T-helper 1 cell (primary cell): ENCODE data around the gene SNCA.

Source experiments
- DNase-seq, 5 donors: peaks; one replicate each; pipeline ENCODE4 v3.0.0-alpha.2; 2012 to 2020

SNCA gene

GRCh38 chr4:89813197-89813596, 23.8 kb downstream of the SNCA start:
- no peak for DNase-seq

GRCh38 chr4:89807441-89808140, 29.4 kb downstream of the SNCA start:
- DNase-seq, result no peak

DNA sequence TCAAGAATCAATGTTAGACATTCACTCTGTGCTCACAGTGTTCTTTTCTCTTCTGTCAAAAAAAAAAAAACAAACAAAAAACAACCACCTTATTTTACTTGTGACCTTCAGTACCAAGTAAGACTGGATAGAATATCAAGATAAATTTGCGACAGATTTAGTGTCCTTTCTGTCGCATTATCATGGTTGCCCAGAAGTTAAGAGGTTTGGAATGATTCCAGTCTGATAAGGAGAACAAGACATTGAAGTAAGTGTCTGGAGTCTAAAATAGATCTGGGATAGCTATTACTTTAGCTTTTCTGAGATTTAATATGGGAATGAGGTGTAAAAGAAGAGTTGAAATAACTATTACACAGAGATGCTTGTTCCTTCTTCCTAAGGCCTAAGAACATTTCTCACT, 31.7 kb downstream of the SNCA start:
- no peak for DNase-seq

DNA sequence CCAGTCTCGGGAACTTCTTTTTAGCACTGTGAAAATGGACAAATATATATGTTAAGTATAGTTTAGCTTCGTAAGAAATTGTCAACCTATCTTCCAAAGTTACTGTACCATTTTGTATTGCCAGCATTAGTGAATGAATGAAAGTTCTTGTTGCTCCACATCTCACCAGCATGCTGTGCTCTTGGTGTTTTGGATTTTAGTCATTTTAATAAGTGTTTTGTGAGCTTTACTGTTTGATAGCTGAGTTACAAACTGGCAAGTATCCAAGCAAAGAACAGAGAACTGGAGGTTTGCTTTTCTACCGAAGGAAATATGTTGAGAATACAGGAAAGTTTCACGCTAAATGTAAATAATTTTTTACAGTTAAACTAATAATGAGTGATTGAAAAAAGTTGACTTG, 33.0 kb downstream of the SNCA start:
- DNase-seq, result no peak

DNA sequence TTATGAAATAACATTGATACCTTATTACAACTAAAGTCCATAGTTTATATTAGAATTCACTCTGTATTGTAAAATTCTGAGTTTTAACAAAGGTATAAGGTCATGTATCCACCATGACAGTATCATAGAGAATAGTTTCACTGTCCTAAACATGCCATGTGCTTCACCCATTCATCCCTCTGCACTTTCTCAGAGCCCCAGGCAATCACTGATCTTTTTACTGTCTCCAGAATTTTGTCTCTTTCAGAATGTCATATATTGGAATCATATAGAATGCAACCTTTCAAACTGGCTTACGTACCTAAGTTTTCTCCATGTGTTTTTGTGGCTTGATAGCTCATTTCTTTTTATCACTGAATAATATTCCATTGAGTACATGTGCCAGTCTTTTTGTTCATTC, 33.9 kb downstream of the SNCA start:
- DNase-seq, result no peak

DNA sequence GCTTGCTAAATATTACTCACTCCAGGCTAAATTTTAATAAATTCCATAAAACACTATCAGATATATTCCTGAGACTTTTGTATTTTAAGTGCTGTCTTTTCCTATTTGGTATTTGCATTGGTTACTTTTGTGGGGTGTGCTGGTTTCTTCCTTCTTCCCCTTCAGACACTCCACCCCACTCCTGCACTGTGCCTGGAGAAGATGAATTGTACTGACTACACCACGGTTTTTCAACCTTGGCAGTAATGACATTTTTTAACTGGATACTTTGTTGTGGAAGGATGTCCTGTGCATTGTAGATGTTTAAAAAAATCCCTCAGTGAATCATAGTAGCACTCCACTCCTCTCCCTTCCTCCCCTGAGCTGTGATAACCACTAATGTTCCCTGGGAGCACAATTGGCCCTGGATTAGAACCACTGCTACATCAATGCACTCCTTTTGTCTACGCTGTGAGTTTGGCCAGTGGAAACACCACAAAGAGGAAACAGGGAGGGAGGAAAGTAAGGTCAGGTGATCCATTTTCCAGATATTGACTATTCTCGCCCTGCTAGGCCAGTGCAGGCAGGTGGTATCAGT, 36.3 kb downstream of the SNCA start:
- DNase-seq, result no peak

- no peak for DNase-seq
Measured at GRCh38 chr4:89800012-89800516, 36.9 kb downstream of the SNCA start.

DNA sequence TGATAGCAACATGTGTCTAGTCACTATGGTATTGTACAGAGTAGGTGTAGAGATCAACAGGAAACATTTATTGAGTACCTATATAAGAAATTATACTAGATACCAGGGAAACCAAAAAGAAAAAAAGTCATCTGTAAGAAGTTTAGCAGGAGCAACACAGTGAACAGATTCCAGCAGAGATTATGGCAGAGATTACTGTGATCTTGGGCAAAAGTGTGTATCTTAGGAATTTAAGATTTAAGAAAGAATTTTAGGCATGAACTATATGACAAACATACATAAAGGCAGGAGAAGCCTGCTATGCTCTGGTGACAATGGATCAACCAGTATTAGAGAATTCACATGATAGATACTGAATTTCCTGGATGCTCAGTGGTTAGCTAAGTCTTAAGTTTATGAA, 37.9 kb downstream of the SNCA start:
- DNase-seq, result no peak

DNA sequence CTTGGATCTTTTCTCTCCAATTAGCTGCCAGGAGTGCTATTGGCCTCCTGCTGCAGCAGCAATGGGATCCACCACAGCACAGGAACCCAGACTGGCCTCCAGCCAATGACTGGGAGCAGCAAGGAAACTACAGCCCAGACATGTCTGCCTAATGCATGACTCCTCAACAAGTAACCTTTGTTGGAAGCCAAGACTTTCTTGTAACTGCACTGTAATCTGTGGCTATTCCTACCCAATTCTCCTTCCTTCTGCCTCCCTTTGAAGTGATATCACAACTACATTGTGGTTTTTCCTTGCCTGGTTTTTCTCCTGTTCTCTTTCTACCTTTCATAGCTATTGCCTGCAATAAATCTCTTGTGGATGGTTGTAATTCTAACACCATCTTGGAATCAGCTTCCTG, 39.8 kb downstream of the SNCA start:
- no peak for DNase-seq

- DNase-seq, result no peak
Measured at GRCh38 chr4:89788206-89789072, 48.5 kb downstream of the SNCA start.

DNA sequence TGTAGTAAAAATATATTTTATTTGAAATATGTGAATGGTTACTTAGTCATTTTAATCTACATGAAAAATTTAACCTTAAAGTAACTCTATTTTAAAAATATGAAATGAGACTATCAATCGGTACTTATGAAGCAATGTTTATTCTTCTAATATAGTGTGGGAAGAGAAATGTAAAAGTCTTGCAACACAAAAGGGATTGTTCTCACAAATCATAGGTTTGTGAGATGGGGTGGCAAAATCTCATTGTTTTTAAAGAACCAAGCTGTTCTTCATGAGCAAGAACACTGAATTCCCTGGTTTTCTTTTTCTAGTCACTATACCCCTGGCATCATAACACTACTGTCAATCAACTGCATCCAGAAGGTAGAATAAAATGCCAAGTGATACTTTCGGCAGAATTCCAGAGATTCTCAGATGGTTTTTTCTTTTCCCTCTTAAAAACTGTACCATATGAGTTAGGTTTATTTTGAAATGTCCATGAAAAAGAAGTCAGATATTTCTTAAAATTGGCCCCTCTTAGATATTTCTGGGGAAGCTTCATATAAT, 52.2 kb downstream of the SNCA start:
- no peak for DNase-seq

- no peak for DNase-seq
Measured at GRCh38 chr4:89781321-89781720, 55.6 kb downstream of the SNCA start.

DNA sequence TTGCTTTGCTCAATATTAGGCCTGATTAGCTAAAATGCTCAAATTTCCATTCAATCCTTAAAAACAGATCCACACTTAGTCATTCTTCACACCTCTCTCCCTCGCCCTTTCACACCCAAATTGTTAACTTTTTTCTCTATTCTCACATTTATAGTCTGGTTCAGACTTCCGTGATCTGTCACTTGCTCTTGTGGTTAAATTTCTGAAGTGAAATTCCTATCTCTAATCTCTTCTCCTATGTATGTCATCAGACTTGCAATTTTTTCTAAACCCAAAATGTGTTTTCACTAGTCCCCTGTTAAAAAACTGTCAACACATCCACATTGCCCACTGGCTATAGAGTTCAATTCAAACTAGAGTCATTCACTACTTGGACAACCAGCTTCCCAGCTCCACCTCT, 63.2 kb downstream of the SNCA start:
- no peak for DNase-seq

DNA sequence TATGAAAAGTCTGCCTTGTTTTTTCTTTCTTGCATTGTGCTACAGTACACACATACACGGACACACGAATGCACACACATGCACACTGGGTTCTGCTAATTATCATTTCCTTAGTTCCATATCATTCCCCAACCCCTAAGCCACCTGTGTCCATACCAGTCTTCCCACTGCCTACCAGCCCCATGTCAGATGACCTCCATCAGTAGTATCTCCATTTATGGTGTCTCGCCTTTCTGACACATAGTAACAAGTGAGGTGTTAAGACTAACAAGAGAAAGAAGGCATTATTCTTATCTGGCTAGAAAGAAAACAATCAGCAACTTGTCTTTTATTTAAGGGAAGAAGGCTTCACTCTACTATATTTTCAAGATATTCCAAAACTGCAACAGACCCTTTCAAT, 67.1 kb downstream of the SNCA start:
- DNase-seq, result no peak

DNA sequence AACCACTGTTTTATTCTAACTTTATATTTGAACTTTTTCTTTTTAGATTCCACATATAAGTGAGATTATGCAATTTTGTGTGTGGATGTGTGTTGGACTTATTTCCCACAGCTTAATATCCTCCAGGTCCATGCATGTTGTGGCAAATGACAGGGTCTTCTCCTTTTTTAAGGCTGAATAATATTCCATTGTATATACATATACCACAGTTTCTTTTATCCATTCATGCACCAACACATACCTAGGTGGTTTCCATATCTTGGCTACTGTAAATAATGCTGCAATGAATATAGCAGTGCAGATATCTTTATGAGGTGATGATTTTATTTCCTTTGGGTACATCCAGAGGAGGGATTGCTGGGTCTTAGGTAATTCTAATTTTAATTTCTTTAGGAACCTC, 69.0 kb downstream of the SNCA start:
- DNase-seq, result no peak

GRCh38 chr4:89765966-89766365, 71.0 kb downstream of the SNCA start:
- DNase-seq, result no peak

GRCh38 chr4:89765528-89765927, 71.4 kb downstream of the SNCA start:
- no peak for DNase-seq

GRCh38 chr4:89762311-89762710, 74.7 kb downstream of the SNCA start:
- no peak for DNase-seq

DNA sequence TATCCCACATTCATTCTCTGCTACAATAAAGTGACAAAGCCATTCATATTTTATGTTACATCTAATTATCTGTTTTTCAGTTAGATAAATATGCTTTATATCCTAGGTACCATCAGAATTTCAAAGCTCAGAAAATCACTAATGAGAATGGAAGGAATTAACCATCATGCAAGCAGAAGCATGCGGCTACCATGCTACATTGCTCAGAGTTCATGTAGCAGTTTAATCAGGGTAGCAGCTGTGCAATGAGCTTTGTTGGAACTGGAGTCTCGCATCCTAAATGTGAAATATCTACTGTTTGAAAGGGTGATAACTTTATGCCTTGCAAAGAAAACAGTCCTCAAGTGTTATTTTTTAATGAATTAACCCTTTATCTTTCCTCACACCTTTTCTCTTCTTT, 77.5 kb downstream of the SNCA start:
- DNase-seq, result no peak

DNA sequence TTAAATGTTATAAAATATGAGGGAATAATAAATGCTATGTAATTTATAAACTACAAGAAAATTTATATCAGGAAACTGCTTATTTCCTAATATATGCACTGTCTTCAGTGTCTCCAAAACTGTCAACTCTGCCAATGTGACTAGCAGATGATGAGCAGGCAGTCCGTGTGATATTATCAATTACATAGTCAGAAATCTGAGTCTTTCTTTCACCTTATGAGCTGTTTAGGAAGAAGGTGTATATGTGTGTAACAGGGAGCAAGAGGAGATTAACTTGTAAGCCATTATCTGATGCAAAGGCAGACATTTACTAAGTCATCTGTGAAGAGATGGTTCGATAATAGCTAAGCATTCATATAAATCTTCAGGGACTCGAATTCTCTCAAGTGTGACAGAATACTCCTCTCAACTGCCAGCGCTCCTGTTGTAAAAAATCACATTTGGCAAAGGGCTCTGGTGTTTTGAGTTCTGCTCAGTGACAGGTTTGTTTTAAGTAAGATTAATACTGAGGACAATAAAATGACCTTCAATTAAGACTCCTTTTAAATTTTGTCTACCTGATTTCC, 79.7 kb downstream of the SNCA start:
- no peak for DNase-seq

GRCh38 chr4:89755220-89755619, 81.7 kb downstream of the SNCA start:
- no peak for DNase-seq

GRCh38 chr4:89754531-89754930, 82.4 kb downstream of the SNCA start:
- no peak for DNase-seq

- no peak for DNase-seq
Measured at GRCh38 chr4:89753601-89754066, 83.3 kb downstream of the SNCA start.
